Left lung (tissue), 10 donors: Measurements from ENCODE around the gene GLB1L3. TPM values are rescaled to one million over a fixed set of nuclear protein-coding genes. Genes with fewer than 3 reads are reported as not detected.

ENCODE experiments used
- ATAC-seq: fragments of 200-7000 bp; cut with Tn5 transposase; one replicate; pipeline ENCODE4 v1.9.1; 2020; ENCODE audit warnings: moderate library complexity
- DNase-seq, 4 donors: peaks; one replicate each; pipeline ENCODE4 v3.0.0-alpha.2; 2013 to 2020
- H3K27ac ChIP-seq, 2 donors: fragments of 200-600 bp; sonication (generic) in 1 of 2; one replicate each; pipeline versions ENCODE4 v1.5.0 to v1.8.0; 2020 to 2021
- H3K27me3 ChIP-seq, 2 donors: fragments of 200-600 bp; sonication (generic) in 1 of 2; one replicate each; pipeline versions ENCODE4 v1.5.0 to v1.8.0; 2020 to 2021
- H3K36me3 ChIP-seq, 2 donors: fragments of 200-600 bp; sonication (generic) in 1 of 2; one replicate each; pipeline versions ENCODE4 v1.5.0 to v1.8.0; 2020 to 2021
- H3K4me1 ChIP-seq, 2 donors: fragments of 200-600 bp; one replicate each; pipeline ENCODE4 v1.8.0; 2021
- H3K4me3 ChIP-seq, 2 donors: fragments of 200-600 bp; sonication (generic) in 1 of 2; one replicate each; pipeline versions ENCODE4 v1.5.0 to v1.8.0; 2020 to 2021; ENCODE audit warnings: mild to moderate bottlenecking in 1 of 2
- H3K9me3 ChIP-seq, 2 donors: fragments of 200-600 bp; sonication (generic) in 1 of 2; one replicate each; pipeline versions ENCODE4 v1.5.0 to v1.8.0; 2020 to 2021
- intact Hi-C, 2 donors: fragments of 100-400 bp; cut with DNase I; formaldehyde crosslinking; loops; one replicate each; pipeline versions ENCODE4 v1.11.2 to v1.14.2; 2022
- polyA plus RNA-seq, 6 donors: library from polyadenylated mRNA; unstranded; fragments of 120-200 nt; gene quantifications; one replicate each; pipeline ENCODE4 v1.2.1, GENCODE V29; 2013; ENCODE audit not compliant: insufficient read length in 6 of 6
- total RNA-seq, 2 donors: library from RNA; stranded (reverse); fragmentation: NEBNext Ultra II Directional; extraction: Animal tissue kit (Norgen Biotek cat#: 25700); gene quantifications; one replicate each; pipeline ENCODE4 v1.2.1, GENCODE V29; 2021
- TF ChIP-seq, protein P1 (sequence below), 2 donors: fragments of 200-600 bp; sonication (generic) in 1 of 2; IDR thresholded peaks; one replicate each; pipeline versions ENCODE4 v1.5.0 to v1.8.0; 2021; ENCODE audit warnings: antibody characterized with exemption in 2 of 2
- donor health status: DM: no; HTN: yes; CAD: no.
- donor health status: DM: no; HTN: no; CAD: no.

Gene GLB1L3
- total and polyA plus RNA-seq, 8 donors: 0.10 to 0.29 (median 0.15) TPM; not detected in 2

DNA sequence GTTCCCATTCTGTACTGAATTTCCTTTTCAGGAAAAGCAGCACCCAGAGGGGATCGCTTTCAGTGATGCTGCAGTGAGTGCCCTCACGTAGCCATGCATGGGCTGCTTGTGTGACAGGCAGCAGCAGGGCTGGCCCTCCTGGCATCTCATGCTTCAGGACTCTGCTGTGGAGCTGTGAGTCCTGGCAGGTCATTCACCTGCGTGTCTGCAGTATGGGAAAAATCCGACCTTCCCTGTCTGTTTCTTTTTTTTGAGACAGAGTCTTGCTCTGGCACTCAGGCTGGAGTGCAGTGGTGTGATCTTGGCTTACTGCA is 69.0 kb downstream of the GLB1L3 start:
- Histone ChIP-seq H3K4me1 (no peaks in the 10 kb centered on the region), H3K9me3 (no peaks in the 10 kb centered on the region), H3K36me3 (no peaks in the 10 kb centered on the region), H3K4me3 (no peak overlapping the region), H3K27me3 (peaks cover 0 to 12% of the 10 kb centered on the region in 2 donors), H3K27ac (no peak overlapping the region)
- TF ChIP-seq, protein P1, sequence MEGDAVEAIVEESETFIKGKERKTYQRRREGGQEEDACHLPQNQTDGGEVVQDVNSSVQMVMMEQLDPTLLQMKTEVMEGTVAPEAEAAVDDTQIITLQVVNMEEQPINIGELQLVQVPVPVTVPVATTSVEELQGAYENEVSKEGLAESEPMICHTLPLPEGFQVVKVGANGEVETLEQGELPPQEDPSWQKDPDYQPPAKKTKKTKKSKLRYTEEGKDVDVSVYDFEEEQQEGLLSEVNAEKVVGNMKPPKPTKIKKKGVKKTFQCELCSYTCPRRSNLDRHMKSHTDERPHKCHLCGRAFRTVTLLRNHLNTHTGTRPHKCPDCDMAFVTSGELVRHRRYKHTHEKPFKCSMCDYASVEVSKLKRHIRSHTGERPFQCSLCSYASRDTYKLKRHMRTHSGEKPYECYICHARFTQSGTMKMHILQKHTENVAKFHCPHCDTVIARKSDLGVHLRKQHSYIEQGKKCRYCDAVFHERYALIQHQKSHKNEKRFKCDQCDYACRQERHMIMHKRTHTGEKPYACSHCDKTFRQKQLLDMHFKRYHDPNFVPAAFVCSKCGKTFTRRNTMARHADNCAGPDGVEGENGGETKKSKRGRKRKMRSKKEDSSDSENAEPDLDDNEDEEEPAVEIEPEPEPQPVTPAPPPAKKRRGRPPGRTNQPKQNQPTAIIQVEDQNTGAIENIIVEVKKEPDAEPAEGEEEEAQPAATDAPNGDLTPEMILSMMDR (IDR thresholded peaks at IDR 0.05): no peak
- DNase-seq (no peak), ATAC-seq (no peak)
- intact Hi-C loops: no loop called here

DNA sequence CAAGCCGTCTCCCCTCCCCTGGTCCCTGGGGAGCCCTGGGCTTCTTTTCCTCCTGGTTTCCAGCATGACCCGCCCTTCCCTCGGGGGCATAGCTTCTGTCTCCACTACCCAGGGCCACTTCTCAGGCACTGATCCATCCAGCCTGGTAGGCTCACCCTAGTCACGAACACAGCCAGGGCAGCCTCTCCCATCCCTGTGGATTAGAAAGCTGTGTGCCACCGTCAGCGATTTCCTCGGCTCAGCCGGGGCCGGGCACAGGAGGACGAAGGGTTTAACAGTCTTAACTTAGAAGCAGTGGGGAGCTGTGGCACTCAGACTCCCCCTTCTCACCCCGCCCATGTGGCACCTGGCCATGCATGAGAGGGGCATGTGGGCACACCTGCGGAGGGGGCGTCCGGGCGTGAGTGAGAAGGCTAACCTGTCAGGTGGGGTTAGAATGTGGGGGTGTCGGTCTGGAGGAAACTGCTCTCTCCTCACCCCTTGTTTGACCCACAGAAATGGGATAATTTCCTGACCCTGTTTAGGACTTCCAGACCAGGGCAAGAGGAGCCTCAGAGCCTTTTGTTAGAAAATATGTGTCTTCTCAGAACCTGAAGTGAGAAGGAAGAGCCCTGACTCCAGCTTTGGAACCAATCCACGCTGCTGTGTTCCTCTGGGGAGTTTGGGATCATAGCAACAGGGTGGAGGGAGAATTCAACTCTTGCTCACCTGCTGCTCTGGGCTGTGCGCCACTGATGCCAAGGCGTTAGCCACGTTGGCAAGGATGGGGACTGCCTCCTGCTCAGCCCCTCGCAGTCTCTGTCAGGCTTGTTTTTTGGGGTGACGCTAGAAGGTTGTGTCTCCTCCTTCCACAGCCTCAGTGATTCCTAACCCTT is 70.2 kb downstream of the GLB1L3 start:
- Histone ChIP-seq H3K27ac (no peak overlapping the region), H3K36me3 (no peaks in the 10 kb centered on the region), H3K4me3 (no peak overlapping the region), H3K27me3 (peaks cover 0 to 12% of the 10 kb centered on the region in 2 donors), H3K9me3 (no peaks in the 10 kb centered on the region), H3K4me1 (no peaks in the 10 kb centered on the region)
- DNase-seq: no peak
- TF ChIP-seq, protein P1 (IDR thresholded peaks at IDR 0.05): no peak
- ATAC-seq: no peak
- intact Hi-C loops: no loop called here

DNA sequence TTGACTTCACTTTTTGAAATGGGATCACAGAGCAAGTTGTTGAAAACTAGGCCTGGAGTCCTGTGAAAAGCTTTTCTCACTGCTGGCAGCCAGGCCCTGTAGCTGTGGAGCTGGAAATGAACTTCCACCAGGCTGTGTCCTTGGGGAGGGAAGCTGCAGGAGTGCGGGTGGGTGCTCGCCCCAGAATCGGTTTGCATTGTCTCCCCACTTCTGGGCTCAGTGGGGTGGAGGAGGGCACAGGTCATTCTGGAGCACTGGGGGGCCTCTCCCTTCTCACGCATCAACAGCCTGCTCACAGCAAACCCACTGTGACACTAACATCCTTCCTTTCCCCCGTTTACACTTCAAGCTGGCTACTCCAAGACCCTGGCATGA is 70.8 kb downstream of the GLB1L3 start:
- Histone ChIP-seq H3K36me3 (no peaks in the 10 kb centered on the region), H3K4me3 (no peak overlapping the region), H3K4me1 (no peaks in the 10 kb centered on the region), H3K9me3 (no peaks in the 10 kb centered on the region), H3K27ac (no peak overlapping the region), H3K27me3 (peaks cover 0 to 7% of the 10 kb centered on the region in 2 donors)
- intact Hi-C loops: no loop called here
- DNase-seq (no peak), ATAC-seq (no peak)
- TF ChIP-seq, protein P1 (IDR thresholded peaks at IDR 0.05): no peak

DNA sequence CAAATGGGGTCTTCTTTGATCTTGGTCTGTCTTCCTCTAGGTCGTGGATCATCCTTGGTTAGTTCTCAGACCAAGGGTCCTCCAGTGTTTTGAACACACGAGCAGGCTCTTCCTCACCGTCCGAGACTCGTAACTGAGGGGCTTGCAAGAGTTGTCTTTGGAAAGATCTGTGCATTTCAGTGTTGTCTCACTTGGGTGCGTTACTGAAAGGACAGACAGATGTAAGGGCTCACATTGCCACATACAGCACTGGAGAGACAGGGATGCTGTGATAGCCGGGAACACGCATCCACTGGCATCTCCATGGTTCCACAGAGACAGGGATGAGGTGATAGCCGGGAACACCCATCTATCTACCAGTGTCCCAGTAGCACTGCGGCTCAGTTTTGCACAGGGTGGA is 71.3 kb downstream of the GLB1L3 start:
- ATAC-seq (no peak), DNase-seq (no peak)
- Histone ChIP-seq H3K4me1 (no peaks in the 10 kb centered on the region), H3K4me3 (no peak overlapping the region), H3K27me3 (peaks cover 0 to 2% of the 10 kb centered on the region in 2 donors), H3K36me3 (no peaks in the 10 kb centered on the region), H3K9me3 (no peaks in the 10 kb centered on the region), H3K27ac (no peak overlapping the region)
- intact Hi-C loops: no loop called here
- TF ChIP-seq, protein P1 (IDR thresholded peaks at IDR 0.05): no peak

DNA sequence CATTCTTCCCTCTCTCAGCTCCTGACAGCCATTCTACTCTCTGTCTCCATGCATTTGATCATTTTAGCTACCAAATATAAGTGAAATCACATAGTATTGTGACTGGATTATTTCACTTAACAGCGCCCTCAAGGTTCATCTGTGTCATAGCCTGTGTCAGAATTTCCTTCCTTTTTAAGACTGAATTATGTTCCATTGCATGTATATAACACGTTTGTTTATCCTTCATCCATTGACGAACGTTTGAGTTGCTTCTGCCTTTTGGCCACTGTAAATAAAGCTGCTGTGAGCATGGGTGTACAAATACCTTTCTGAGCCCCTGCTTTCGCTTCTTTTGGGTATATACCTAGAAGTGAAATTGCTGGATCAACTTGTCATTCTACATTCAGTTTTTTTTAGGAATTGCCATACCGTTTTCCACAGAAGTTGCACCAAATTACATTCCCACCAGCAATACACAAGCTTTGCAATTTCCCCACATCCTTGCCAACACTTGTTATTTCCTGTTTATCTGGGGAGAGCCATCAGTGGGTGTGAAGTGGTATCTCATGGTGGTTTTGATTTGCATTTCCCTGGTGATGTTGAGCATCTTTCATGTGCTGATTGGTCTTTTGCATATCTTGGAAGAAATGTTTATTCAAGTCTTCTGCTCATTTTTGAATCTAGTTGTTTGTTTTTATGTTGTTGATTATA is 73.1 kb downstream of the GLB1L3 start:
- H3K36me3 ChIP-seq: no peaks in the 10 kb centered on the region
- DNase-seq: no peak
- ATAC-seq: no peak

More for the DNA sequence above, 73.1 kb downstream of the GLB1L3 start:
- Histone ChIP-seq H3K27ac (no peak overlapping the region), H3K4me3 (no peak overlapping the region), H3K27me3 (no peaks in the 10 kb centered on the region), H3K9me3 (no peaks in the 10 kb centered on the region), H3K4me1 (no peaks in the 10 kb centered on the region)
- intact Hi-C loops: no loop called here
- TF ChIP-seq, protein P1 (IDR thresholded peaks at IDR 0.05): no peak
